Nephron progenitor cell (in vitro differentiated cells): ENCODE results near the gene GALNT6.
A peak's percentile ranks its signal among the peaks of the same experiment; 100 is the strongest.

Experiments used
- DNase-seq: peaks from one replicate; pipeline ENCODE4 v3.0.0; 2021
- H3K27ac Mint-ChIP-seq: 2 replicates; pipeline ENCODE4 v1.8.0; 2021; ENCODE audit warnings: mild to moderate bottlenecking, moderate library complexity, mixed read lengths
- H3K27me3 Mint-ChIP-seq: 2 replicates; pipeline ENCODE4 v1.8.0; 2021; ENCODE audit warnings: mild to moderate bottlenecking, low read depth, mixed read lengths; ENCODE audit not compliant: poor library complexity
- H3K36me3 Mint-ChIP-seq: 2 replicates; pipeline ENCODE4 v1.8.0; 2021; ENCODE audit warnings: low read depth, mixed read lengths
- H3K4me1 Mint-ChIP-seq: 2 replicates; pipeline ENCODE4 v1.8.0; 2021; ENCODE audit warnings: mixed read lengths
- H3K4me3 Mint-ChIP-seq: 2 replicates; pipeline ENCODE4 v1.8.0; 2021; ENCODE audit warnings: mild to moderate bottlenecking, moderate library complexity, mixed read lengths
- H3K9me3 Mint-ChIP-seq: 2 replicates; pipeline ENCODE4 v1.8.0; 2021; ENCODE audit warnings: mild to moderate bottlenecking, moderate library complexity, mixed read lengths
- TF ChIP-seq, protein P1 (sequence below): fragments of 200-600 bp; sonication (generic); IDR thresholded peaks from 2 replicates; pipeline ENCODE4 v1.5.0; 2021; ENCODE audit warnings: antibody characterized with exemption

Gene GALNT6

DNA sequence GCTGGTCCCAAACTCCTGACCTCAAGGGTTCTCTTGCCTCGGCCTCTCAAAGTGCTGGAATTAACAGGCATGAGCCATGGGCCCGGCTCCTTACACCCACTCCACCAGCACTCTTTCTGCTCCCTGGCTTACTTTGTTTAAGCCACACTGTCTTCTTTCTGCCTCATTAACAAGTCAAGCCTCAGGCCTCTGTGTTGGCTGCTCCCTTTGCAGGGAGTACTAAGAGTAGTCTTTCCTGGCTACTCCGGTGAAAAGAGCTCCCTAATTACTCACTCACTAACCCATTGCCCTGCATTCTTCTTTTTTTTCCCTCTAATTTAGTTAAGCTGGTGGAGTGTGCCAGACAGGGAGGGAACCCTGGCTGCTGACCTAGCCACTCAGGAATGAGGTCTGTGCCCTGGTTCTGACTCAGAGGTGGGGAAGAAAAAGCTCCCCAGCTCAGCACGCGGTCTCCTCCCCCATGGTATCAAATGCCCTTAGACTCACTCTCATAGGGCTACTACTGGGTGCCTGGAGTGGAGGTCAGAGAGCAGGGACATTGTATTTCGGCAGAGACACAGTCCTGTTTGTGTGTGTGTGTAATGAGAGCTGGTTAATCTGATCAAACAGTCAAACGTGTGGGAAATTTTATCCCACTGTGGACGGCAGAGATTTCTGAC is 19.8 kb downstream of the GALNT6 start:
- TF ChIP-seq, protein P1, sequence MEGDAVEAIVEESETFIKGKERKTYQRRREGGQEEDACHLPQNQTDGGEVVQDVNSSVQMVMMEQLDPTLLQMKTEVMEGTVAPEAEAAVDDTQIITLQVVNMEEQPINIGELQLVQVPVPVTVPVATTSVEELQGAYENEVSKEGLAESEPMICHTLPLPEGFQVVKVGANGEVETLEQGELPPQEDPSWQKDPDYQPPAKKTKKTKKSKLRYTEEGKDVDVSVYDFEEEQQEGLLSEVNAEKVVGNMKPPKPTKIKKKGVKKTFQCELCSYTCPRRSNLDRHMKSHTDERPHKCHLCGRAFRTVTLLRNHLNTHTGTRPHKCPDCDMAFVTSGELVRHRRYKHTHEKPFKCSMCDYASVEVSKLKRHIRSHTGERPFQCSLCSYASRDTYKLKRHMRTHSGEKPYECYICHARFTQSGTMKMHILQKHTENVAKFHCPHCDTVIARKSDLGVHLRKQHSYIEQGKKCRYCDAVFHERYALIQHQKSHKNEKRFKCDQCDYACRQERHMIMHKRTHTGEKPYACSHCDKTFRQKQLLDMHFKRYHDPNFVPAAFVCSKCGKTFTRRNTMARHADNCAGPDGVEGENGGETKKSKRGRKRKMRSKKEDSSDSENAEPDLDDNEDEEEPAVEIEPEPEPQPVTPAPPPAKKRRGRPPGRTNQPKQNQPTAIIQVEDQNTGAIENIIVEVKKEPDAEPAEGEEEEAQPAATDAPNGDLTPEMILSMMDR, result no peak
- Mint-ChIP-seq H3K27me3 (no peaks in the 10 kb centered on the region), H3K9me3 (no peaks in the 10 kb centered on the region), H3K27ac (peak overlapping the region; percentile 99), H3K4me1 (peaks cover 67% of the 10 kb centered on the region), H3K4me3 (peak overlapping the region; percentile 67), H3K36me3 (no peaks in the 10 kb centered on the region)
- DNase-seq, result peak; percentile 53

DNA sequence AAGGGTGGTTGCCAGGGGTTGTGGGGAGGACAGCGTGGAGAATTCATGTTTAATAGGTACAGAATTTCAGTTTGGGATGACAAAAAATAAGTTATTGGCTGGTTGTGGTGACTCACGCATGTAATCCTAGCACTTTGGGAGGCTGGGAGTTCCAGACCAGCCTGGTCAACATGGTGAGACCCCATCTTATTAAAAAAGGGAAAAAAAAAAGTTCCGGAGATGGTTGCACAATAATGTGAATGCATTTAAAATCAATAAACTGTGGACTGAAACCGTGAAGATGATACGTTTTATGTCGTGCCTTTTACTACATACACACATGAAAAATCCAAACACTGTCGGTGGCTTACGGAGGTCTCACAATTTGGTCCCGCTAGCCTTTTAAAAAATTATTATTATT is 20.5 kb downstream of the GALNT6 start:
- Mint-ChIP-seq H3K27ac (peak overlapping the region; percentile 87), H3K36me3 (no peaks in the 10 kb centered on the region), H3K9me3 (no peaks in the 10 kb centered on the region), H3K4me3 (no peak overlapping the region), H3K27me3 (no peaks in the 10 kb centered on the region), H3K4me1 (peaks cover 67% of the 10 kb centered on the region)
- DNase-seq, result no peak
- TF ChIP-seq, protein P1, result no peak

DNA sequence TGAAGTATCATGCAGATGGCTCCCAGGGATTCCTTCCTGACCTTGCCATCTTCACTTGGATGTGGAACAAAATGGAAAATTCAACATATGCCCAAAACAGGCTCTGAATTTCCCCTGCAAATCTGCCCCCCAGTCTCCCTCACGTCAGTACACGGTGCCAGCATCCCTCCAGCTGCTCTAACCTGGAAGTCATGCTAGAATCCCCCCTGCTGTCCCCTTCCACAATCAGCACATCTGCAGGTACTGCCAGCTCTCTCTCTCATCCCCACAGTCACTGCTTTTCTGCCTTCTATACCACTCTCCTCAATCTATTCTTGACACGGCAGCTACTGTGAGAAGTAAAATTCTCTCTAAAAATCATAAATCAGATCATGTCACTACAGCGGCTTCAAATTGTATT is 21.6 kb downstream of the GALNT6 start:
- Mint-ChIP-seq H3K27me3 (peaks cover 3% of the 10 kb centered on the region), H3K4me1 (peaks cover 59% of the 10 kb centered on the region), H3K9me3 (no peaks in the 10 kb centered on the region), H3K36me3 (no peaks in the 10 kb centered on the region), H3K4me3 (no peak overlapping the region), H3K27ac (peak overlapping the region; percentile 70)
- no peak for DNase-seq
- TF ChIP-seq, protein P1, result no peak

DNA sequence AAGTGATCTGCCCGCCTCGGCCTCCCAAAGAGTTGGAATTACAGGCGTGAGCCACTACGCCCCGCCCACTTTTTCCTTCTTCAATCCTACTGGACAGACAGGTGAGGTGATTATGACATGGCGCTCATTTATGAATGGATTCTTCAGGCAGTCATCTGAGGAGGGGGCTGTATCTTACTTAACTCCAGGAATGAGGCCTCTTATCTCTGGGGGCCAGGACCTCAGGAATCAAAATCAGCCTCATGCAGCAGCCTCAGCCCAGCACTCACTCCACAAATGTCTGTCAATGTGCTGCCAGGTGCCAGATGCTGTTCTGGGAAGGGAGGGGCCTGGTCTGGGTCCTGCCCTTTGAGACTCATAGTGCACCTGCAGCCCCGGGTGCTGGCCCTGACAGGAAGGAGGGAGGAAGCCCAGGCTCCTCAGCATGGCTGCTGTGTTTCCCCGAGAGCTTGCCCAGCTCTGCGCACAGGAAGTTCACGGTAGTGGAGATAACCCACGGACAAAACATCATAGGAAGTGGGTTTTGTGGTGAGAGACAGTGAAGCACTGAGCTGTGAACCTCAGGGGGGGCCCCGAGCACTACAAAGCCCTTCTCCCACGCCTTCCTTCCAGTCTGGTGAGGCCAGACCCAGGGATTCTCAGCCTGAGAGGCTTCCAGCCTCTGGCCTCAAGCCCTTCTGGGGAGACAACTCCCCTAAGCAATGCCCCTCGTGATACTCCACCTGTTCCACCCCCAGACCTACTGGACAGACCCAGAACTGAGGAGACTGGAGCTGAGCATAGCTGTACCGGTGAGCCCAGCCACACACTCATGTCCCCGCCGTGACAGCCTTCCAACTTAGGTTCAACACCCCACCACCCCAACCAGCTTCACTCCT is 22.3 kb downstream of the GALNT6 start:
- Mint-ChIP-seq H3K9me3 (no peaks in the 10 kb centered on the region), H3K4me3 (no peak overlapping the region), H3K36me3 (no peaks in the 10 kb centered on the region), H3K27ac (peak overlapping the region; percentile 70), H3K27me3 (peaks cover 3% of the 10 kb centered on the region), H3K4me1 (peaks cover 57% of the 10 kb centered on the region)
- no peak for DNase-seq
- TF ChIP-seq, protein P1, result no peak

DNA sequence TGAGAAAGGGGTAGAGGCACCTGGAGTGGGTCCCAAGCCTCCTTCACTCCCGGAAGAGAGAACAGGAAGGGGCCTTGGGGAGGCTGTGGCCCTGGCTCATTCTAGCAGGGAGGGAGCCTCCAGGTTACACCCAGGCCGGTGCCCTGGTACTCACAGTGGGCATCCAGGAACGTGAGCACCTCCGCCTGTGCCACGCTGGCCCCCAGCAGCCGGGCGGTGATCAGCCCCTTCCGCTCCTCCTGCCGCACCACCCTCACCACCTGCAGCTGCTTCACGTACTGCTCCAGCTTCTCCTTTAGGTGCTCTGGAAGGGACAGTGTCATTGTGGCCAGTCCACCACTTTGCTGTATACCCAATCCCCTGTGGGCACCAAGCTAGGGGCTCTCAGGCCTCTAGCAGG is 25.9 kb downstream of the GALNT6 start:
- H3K4me3 Mint-ChIP-seq, result no peak overlapping the region
- peaks cover 45% of the 10 kb centered on the region for H3K4me1 Mint-ChIP-seq
- H3K36me3 Mint-ChIP-seq, result no peaks in the 10 kb centered on the region
- H3K27me3 Mint-ChIP-seq, result peaks cover 3% of the 10 kb centered on the region
- no peak overlapping the region for H3K27ac Mint-ChIP-seq
- no peak for DNase-seq
- TF ChIP-seq, protein P1, result no peak
- no peaks in the 10 kb centered on the region for H3K9me3 Mint-ChIP-seq
